H1 (cell line): ENCODE data around the gene KIFC1. TPM values are rescaled to one million over a fixed set of nuclear protein-coding genes. Genes with fewer than 3 reads are reported as not detected.

Source experiments
- CBX8 ChIP-seq: fragments of 300-800, 300-1000 bp; sonication (generic); IDR thresholded peaks from 2 replicates; pipeline ENCODE4 v1.7.1; 2016; ENCODE audit warnings: low read depth, low read length, borderline replicate concordance
- CREB1 ChIP-seq: IDR thresholded peaks from 2 replicates; pipeline ENCODE4 v1.6.1; 2012; ENCODE audit warnings: inconsistent platforms
- KDM4A ChIP-seq: IDR thresholded peaks from one replicate; pipeline ENCODE4 v1.7.1; 2012; ENCODE audit warnings: low read depth, mild to moderate bottlenecking, moderate library complexity, low read length, inconsistent platforms; ENCODE audit not compliant: severe bottlenecking
- NANOG ChIP-seq: IDR thresholded peaks from 2 replicates; pipeline ENCODE4 v1.6.1; 2011; ENCODE audit warnings: low read length, low read depth, mild to moderate bottlenecking, inconsistent platforms; ENCODE audit not compliant: insufficient read depth, poor library complexity, severe bottlenecking
- NRF1 ChIP-seq: IDR thresholded peaks from 2 replicates; pipeline ENCODE4 v1.6.1; 2011; ENCODE audit warnings: mild to moderate bottlenecking, low read depth, low read length, improper control_type of control experiment
- POLR2AphosphoS5 ChIP-seq: IDR thresholded peaks from 2 replicates; pipeline ENCODE4 v1.6.1; 2011; ENCODE audit warnings: low read depth, low read length
- ZNF274 ChIP-seq: IDR thresholded peaks from 2 replicates; pipeline ENCODE4 v1.7.0; 2012; ENCODE audit warnings: low read length, borderline replicate concordance; ENCODE audit errors: extremely low read depth
- polyA plus RNA-seq, 7 experiments: library from polyadenylated mRNA; depleted of rRNA in 3 of 7; stranded (reverse) in 5 of 7; unstranded in 2 of 7; fragments of >200 nt in 5 of 7; fragments of 200-250 nt in 2 of 7; gene quantifications; 1 replicate in 5 of 7; 2 replicates in 1 of 7; 4 replicates in 1 of 7; pipeline versions ENCODE4 v1.2.1 to v1.2.3, GENCODE V29; 2011 to 2013; ENCODE audit warnings: missing spikeins in 2 of 7, mixed read lengths in 2 of 7
- total RNA-seq: library from RNA; stranded (reverse); fragmentation: NEBNext Ultra II Directional; extraction: Animal tissue kit (Norgen Biotek cat#: 25700); gene quantifications from 2 replicates; pipeline ENCODE4 v1.2.1, GENCODE V29; 2021
- TF ChIP-seq, protein P1 (sequence below), 3 experiments: IDR thresholded peaks; 1 replicate in 2 of 3; 2 replicates in 1 of 3; pipeline versions ENCODE4 v1.5.1 to v1.6.1; 2011; ENCODE audit warnings: low read length in 3 of 3, mild to moderate bottlenecking in 3 of 3, inconsistent platforms in 2 of 3, low read depth in 1 of 3, moderate library complexity in 1 of 3; ENCODE audit not compliant: insufficient read depth in 1 of 3; ENCODE audit errors: control extremely low read depth in 1 of 3

Gene KIFC1
- total and polyA plus RNA-seq, 2 of the 8 experiments (the other 6 are each of a cell fraction or from before 2014, with no cell fraction given), result 46.6 to 64.3 TPM

DNA sequence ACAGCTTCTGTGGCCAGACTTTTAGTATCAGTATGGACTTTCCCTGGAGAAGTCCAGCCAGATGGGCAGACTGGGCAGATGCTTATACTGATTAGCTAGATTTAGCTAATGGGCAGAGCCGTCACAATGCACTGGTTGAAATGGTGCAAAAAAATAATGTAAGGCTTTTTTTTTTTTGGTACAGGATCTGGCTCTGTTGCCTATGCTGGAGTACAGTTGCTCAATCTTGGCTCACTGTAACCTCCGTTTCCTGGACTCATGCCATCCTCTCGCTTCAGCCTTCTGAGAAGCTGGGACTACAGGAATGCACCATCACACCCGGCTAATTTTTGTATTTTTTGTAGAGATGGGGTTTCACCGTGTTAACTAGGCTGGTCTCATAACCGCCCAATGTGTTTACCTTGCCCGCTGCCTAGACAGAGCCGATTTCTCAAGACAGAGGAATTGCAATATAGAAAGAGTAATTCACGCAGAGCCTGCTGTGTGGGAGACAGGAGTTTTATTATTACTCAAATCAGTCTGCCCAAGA lies 16.4 kb upstream of the KIFC1 start (continued):
- TF ChIP-seq NRF1, result no peak
- TF ChIP-seq CBX8, result no peak
- no peak for TF ChIP-seq ZNF274
- no peak for TF ChIP-seq KDM4A
- TF ChIP-seq NANOG, result no peak
- TF ChIP-seq, protein P1, sequence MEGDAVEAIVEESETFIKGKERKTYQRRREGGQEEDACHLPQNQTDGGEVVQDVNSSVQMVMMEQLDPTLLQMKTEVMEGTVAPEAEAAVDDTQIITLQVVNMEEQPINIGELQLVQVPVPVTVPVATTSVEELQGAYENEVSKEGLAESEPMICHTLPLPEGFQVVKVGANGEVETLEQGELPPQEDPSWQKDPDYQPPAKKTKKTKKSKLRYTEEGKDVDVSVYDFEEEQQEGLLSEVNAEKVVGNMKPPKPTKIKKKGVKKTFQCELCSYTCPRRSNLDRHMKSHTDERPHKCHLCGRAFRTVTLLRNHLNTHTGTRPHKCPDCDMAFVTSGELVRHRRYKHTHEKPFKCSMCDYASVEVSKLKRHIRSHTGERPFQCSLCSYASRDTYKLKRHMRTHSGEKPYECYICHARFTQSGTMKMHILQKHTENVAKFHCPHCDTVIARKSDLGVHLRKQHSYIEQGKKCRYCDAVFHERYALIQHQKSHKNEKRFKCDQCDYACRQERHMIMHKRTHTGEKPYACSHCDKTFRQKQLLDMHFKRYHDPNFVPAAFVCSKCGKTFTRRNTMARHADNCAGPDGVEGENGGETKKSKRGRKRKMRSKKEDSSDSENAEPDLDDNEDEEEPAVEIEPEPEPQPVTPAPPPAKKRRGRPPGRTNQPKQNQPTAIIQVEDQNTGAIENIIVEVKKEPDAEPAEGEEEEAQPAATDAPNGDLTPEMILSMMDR (IDR thresholded peaks at IDR 0.05; ENCODE audit: control extremely low read depth in 1 of 3, insufficient read depth in 1 of 3, low read depth in 1 of 3, low read length in 3 of 3), result no peak
- TF ChIP-seq CREB1, result no peak
- no peak for TF ChIP-seq POLR2AphosphoS5
